Measurements from ENCODE around the gene SHB.

Gene SHB

GRCh38 chr9:37947977-37948376 lies 121.0 kb downstream of the SHB start:
- no peak for DNase-seq

GRCh38 chr9:37947471-37947870 lies 121.6 kb downstream of the SHB start:
- DNase-seq = no peak

GRCh38 chr9:37946971-37947370 lies 122.1 kb downstream of the SHB start:
- no peak for DNase-seq

GRCh38 chr9:37946041-37946440 lies 123.0 kb downstream of the SHB start:
- no peak for DNase-seq

- no peak for DNase-seq
These were observed 124.2 kb downstream of the SHB start for GRCh38 chr9:37944671-37945481.

- no peak for DNase-seq
These were observed 124.8 kb downstream of the SHB start for GRCh38 chr9:37944266-37944650.

GRCh38 chr9:37943345-37944265 lies 125.4 kb downstream of the SHB start:
- DNase-seq = no peak

- DNase-seq = no peak
These were observed 126.2 kb downstream of the SHB start for GRCh38 chr9:37942621-37943344.

GRCh38 chr9:37941253-37941652 lies 127.8 kb downstream of the SHB start:
- no peak for DNase-seq

- DNase-seq = no peak
These were observed 129.4 kb downstream of the SHB start for GRCh38 chr9:37939575-37940095.

- no peak for DNase-seq
These were observed 130.7 kb downstream of the SHB start for GRCh38 chr9:37938121-37938891.

GRCh38 chr9:37937366-37937765 lies 131.7 kb downstream of the SHB start:
- DNase-seq = no peak

GRCh38 chr9:37936965-37937364 lies 132.1 kb downstream of the SHB start:
- DNase-seq = no peak

GRCh38 chr9:37936376-37936775 lies 132.7 kb downstream of the SHB start:
- no peak for DNase-seq

GRCh38 chr9:37935096-37935495 lies 133.9 kb downstream of the SHB start:
- no peak for DNase-seq

GRCh38 chr9:37931592-37931991 lies 137.4 kb downstream of the SHB start:
- no peak for DNase-seq

- DNase-seq = no peak
These were observed 139.6 kb downstream of the SHB start for GRCh38 chr9:37929441-37929895.

- no peak for DNase-seq
These were observed 140.2 kb downstream of the SHB start for GRCh38 chr9:37928552-37929430.

GRCh38 chr9:37927601-37928551 lies 141.2 kb downstream of the SHB start:
- no peak for DNase-seq

GRCh38 chr9:37927132-37927531 lies 141.9 kb downstream of the SHB start:
- DNase-seq = no peak

All from SHP77 (cell line).